SW 1271 (cell line): Measurements from ENCODE around the gene SCMH1.

Experiments
- DNase-seq, 2 experiments: peaks; one replicate each; lab custom pipeline; 2025; lab: John Stamatoyannopoulos, UW

SCMH1 gene

GRCh38 chr1:41097105-41097504, 145.0 kb downstream of the SCMH1 start:
- DNase-seq = no peak

- DNase-seq = no peak
Observed at GRCh38 chr1:41093826-41094225, 148.3 kb downstream of the SCMH1 start.

- DNase-seq = no peak
Observed at GRCh38 chr1:41086921-41087320, 155.2 kb downstream of the SCMH1 start.

DNA sequence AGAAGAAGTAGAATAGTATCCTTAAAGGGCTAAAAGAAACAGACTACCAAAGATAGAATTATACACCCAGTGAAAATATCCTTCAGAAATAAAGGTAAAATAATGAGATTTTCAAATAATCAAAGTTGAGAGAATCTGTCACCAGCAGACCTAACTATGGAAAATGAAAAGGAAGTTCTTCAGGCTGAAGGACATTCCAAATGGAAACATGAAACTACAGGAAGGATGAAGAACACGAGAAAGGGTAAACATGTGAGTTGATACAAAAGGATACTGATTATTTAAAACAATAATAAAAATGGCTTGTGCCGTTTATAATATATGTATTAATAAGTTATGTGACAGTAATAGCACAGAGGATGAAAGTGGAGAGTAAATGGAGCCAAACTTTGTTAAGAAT, 163.5 kb downstream of the SCMH1 start:
- no peak for DNase-seq

GRCh38 chr1:41078193-41078592, 163.9 kb downstream of the SCMH1 start:
- no peak for DNase-seq

DNA sequence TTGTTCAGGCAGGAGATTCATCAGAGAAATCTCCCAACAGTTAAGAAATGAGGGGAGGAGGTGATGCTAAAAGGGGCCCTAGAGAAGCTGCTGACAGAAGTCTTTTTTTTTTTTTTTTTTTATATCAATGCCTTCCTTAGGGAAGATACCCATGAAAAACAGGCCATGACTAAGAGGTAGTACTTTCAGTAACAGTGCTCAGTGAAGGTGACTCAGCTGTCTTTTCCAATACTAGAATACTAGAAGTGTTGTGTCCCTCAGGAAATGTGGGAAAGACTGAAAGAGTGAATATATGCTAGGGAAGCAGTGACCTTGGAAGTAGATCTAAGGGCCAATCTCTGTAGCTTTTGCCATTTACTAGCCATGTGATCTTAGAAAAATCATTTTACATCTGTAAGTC, 168.1 kb downstream of the SCMH1 start:
- no peak for DNase-seq

GRCh38 chr1:41072051-41072450, 170.1 kb downstream of the SCMH1 start:
- DNase-seq = no peak

DNA sequence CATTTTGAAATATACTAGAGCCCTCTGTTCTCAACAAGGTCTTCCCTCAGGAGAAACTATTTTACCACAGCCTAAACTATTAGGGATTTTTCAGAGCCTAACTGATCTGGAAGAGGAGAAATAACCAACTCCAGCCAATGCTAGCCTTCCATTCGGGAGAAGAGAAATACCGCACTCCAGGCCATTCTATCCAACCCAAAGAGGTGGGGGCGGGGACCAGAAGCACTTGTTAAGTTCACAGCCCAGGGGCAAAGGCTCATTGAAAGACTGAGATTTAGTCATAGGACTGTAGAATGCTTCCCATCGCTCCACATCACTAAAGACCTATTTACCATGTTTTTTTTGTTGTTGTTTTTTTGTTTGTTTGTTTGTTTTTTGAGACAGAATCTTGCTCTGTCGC, 185.2 kb downstream of the SCMH1 start:
- DNase-seq = no peak

DNA sequence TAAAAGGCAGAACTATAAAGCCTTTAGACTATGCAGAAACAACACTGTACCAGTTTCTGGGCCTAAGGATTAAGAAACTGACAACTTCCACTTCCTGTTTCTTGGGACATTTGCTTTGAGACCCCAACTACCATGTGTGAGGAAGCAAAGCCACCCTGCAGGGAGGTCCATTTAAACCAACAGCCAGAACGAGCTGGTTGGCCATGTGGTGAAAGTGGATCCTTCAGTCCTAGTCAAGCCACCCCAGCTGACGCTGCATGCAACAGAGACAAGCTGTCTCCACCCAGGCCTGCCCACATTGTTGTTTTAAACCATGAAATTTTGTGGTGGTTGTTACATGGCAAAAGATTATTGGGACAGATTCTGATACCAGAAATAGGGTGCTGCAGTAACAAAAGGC, 188.8 kb downstream of the SCMH1 start:
- DNase-seq = no peak

GRCh38 chr1:41051022-41051421, 191.1 kb downstream of the SCMH1 start:
- DNase-seq = no peak

DNA sequence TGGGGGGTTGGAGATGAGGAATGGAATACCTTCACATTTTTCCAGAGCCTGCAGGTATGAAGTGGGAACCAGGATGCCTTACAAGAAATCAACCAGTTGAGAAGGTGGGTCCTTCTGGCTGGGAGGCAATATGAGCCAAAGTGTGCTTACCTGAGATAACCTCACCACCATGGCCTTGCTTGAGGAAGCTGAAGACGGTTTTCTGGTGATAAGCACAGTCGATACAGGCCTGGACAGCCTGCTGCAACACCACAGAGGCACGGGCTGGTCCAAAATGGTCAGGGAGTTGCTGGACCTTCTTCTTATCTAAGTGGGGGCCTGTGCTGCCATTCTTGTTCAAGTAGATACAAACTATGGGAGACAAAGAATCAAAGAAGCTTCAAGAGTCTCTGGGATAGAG, 193.6 kb downstream of the SCMH1 start:
- no peak for DNase-seq

DNA sequence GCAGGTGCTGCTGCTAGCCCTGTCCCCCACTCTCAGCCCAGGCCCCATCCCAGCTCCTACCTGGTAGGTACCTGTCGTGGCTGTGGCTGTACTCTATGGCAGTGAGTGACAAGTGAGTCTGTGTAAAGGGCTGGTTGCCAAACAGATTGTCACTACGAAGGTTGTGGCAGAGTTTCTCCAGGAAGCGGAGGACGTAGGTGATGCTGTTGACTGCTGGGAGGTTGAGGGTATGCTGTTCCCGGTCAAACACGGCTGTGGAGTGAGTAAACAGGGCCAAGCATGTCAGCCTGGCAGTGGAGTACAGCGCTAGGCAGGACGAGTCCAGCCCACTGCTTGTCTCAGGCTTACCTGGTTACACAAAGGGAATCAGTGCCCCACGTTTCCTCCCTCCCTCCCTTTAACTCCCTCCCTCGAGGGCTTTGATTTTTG, 195.7 kb downstream of the SCMH1 start:
- DNase-seq = no peak

GRCh38 chr1:41045740-41046139, 196.4 kb downstream of the SCMH1 start:
- DNase-seq = no peak

DNA sequence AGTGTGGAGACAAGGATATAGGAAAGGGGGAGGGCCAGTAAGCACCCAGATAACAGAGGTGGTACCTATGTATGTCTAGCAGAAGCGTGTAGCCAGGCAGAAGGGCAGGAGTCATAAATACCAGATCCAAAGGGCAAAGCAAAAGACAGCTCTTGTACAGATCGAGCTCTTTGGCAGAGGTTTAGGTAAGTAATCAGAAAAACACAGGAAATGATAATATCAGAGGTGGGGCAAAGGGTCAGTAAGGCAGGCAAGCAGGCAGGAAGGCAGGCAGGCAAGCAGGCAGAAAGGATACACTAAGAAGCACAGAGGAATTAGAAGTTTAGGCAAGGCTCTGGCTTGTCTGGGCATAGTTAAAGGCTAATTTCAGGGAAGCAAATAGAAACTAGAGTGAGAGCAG, 197.9 kb downstream of the SCMH1 start:
- DNase-seq = no peak

- no peak for DNase-seq
Observed at GRCh38 chr1:41041614-41042270, 200.4 kb downstream of the SCMH1 start.

- DNase-seq = no peak
Observed at GRCh38 chr1:41038110-41038509, 204.0 kb downstream of the SCMH1 start.

- DNase-seq = no peak
Observed at GRCh38 chr1:41037116-41037903, 204.8 kb downstream of the SCMH1 start.

DNA sequence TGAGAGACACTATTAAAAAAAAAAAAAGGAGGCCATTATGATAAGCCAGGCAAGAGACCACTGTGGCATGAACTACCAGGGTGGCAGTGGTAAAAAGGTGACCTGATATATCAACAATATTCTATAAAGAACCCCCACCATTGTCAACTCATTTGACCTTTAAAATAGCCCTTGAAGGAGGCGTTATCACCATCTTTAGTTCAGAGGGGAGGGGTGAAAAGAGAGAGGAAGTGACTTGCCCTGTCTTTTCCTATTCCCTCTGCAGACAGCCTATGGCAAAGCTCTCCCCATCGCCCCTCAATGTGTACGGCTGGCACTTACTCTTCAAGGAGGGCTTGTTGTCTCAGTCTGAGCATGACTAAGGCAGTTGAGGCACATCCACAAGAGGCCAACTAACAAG, 208.8 kb downstream of the SCMH1 start:
- DNase-seq = no peak

GRCh38 chr1:41032147-41032546, 210.0 kb downstream of the SCMH1 start:
- no peak for DNase-seq

DNA sequence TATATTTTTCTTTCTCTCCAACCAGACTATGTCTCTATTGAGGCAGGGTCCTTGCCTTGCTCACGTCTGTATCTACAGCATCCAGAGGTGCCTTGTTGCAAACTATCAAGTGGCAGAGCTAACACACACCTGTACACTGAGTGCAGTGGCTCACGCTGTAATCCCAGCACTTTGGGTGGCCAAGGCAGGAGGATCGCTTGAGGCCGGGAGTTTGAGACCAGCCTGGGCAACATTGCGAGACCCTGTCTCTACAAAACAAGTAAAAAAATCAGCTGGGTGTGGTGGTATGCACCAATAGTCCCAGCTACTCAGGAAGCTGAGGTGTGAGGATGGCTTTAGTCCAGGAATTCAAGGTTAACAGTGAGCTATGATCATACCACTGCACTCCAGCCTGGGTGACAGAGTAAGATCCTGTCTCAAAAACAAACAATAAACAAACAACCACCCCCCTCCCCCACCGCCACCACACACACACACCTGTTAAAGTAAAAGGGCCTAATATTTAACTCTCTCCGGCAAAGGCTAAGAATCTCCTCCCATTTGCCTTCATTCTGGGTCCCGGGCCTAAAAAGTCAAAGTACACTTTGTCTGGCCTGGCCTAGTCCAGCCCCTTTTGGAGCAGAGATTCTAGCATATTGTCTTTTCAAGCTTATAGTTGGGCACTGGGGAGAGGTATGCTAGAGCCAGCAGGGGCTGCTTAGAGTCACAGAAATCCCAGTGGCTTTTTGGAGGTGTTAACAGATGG, 211.1 kb downstream of the SCMH1 start:
- DNase-seq = no peak

DNA sequence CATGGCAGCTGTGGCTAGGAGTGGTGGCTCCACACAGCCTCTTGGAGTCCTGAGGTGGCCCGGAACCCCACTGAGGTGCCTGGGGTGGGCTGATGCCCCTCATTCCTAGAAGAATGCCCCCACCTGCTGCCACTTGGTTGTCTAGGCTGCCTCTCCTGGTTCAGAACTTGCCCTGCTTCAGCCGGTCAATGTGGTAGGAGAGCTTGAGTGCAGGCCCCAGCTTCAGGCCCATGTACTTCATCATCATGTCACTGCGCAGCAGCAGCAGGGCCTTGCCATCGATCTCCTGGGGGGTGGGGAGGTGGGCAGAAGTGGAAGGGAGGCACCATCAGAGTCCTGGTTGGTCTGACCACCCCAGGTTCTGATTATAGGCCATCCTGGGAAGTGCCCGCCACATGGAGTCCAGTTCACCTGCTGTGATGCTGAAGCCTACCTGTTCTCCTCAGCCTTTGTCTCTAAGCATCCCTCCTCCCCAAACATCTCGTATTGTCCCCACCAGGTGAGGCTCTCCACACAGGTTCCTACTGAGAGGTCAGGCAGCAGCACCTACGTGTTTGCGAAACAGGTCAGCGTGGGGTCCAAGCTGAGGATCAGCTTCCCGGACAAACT, 214.0 kb downstream of the SCMH1 start:
- DNase-seq = no peak

DNA sequence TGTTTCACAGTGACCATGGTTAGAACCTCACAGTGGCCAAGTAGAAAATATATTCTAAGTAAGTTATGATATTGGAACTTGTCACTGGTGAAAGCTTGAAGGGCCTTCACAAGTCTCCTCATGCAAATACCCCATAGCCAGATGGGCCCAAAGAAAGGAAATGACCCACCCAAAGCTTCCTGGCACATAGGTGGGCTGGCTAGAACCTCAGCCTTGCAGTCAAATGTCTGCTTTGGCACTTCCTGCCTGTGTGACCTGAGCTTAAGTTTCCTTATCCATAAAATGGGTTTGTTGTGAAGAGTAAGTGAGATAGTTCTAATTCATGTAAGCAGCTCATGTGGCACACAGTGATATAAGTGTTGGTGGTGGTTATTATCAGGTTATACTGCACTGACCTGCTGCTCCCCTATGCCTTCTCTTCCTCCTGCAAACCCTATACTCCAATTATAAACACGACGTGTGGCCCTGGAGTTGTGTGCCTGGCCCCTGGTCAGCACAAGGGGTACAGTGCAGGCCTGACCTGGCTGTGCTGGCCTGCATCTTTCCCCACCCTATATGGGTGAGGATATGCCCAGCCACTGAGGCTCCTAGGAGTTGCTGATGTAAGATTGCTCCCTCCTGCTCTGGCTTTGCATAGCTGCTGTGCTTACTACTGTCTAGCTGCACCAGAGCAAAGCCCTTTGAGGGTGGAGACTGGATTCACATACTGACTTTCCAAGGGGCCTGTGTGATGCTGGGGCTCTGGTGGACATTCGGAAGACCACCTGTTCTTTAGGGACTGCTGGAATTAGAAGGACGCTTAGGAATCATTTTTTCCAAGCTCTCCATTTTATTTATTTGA, 215.9 kb downstream of the SCMH1 start:
- no peak for DNase-seq
